Activated B cell treated with CpG ODN at 0.5 μM for 24 hours (primary cell): ENCODE results near the gene PHTF2. TPM values are rescaled to one million over a fixed set of nuclear protein-coding genes. Genes with fewer than 3 reads are reported as not detected.

ENCODE experiments used
- ATAC-seq: fragments of 200-7000 bp; cut with Tn5 transposase; one replicate; pipeline ENCODE4 v1.10.0; 2021; ENCODE audit warnings: low read depth, mild to moderate bottlenecking, moderate library complexity
- CTCF ChIA-PET: fragments of 350-600 bp; sonication (Branson Sonifier 250); formaldehyde crosslinking; loops from one replicate; lab custom pipeline; 2021; ENCODE audit warnings: antibody characterized with exemption; lab: Charles Lee
- POLR2A ChIA-PET: fragments of 350-600 bp; sonication (Branson Sonifier 250); formaldehyde crosslinking; loops from one replicate; lab custom pipeline; 2021; ENCODE audit warnings: antibody characterized with exemption; lab: Charles Lee
- DNase-seq: peaks from one replicate; pipeline ENCODE4 v3.0.0; 2022
- H3K27ac Mint-ChIP-seq: one replicate; pipeline ENCODE4 v1.8.0; 2020; ENCODE audit warnings: mixed read lengths
- H3K27me3 Mint-ChIP-seq: one replicate; pipeline ENCODE4 v1.8.0; 2021; ENCODE audit warnings: mixed read lengths
- H3K36me3 Mint-ChIP-seq: one replicate; pipeline ENCODE4 v1.8.0; 2021; ENCODE audit warnings: low read depth, mixed read lengths
- H3K4me1 Mint-ChIP-seq: one replicate; pipeline ENCODE4 v1.8.0; 2021; ENCODE audit warnings: mixed read lengths
- H3K4me3 Mint-ChIP-seq: one replicate; pipeline ENCODE4 v1.8.0; 2020; ENCODE audit warnings: mild to moderate bottlenecking, mixed read lengths
- H3K9me3 Mint-ChIP-seq: one replicate; pipeline ENCODE4 v1.8.0; 2020; ENCODE audit warnings: mixed read lengths
- CTCF ChIP-seq: fragments of 200-600 bp; IDR thresholded peaks from one replicate; pipeline ENCODE4 v1.8.0; 2022; ENCODE audit warnings: antibody characterized with exemption, mild to moderate bottlenecking
- intact Hi-C: fragments of 100-400 bp; cut with micrococcal nuclease; formaldehyde crosslinking; loops from one replicate; pipeline ENCODE4 v1.15.1; 2024
- total RNA-seq: library from RNA; stranded (reverse); gene quantifications from 2 replicates; pipeline ENCODE4 v1.2.3, GENCODE V29; 2022

The PHTF2 gene
- total RNA-seq, 1 donor from 2014 or later, result 38.9 TPM

DNA sequence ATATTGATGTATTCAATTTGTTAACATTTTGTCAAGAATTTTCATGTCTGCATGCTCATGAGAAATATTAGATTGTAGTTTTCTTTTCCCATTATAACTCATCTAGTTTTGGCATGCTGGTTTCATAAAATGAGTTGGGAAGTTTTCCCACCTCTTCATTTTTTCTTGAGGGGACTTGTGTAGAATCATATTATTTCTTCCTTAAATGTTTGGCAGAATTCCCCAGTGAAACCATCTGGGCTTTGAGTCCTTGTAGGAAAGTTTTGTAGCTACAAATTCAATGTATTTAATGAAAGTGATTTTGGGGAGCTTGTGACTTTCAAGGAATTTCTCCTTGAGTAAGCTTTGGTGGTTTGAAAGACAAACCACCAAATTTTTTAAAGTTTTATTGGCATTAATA, 173.2 kb downstream of the PHTF2 start:
- H3K27ac Mint-ChIP-seq, result no peak overlapping the region
- DNase-seq (no peak), ATAC-seq (no peak)
- CTCF ChIA-PET, result no interaction called here
- no peak overlapping the region for H3K4me3 Mint-ChIP-seq
- H3K27me3 Mint-ChIP-seq, result no peaks in the 10 kb centered on the region
- POLR2A ChIA-PET, result no interaction called here
- peaks cover 1% of the 10 kb centered on the region for H3K36me3 Mint-ChIP-seq
- no peaks in the 10 kb centered on the region for H3K9me3 Mint-ChIP-seq
- intact Hi-C loops, result no loop called here
- H3K4me1 Mint-ChIP-seq, result peaks cover 5% of the 10 kb centered on the region
- no peak for TF ChIP-seq CTCF

DNA sequence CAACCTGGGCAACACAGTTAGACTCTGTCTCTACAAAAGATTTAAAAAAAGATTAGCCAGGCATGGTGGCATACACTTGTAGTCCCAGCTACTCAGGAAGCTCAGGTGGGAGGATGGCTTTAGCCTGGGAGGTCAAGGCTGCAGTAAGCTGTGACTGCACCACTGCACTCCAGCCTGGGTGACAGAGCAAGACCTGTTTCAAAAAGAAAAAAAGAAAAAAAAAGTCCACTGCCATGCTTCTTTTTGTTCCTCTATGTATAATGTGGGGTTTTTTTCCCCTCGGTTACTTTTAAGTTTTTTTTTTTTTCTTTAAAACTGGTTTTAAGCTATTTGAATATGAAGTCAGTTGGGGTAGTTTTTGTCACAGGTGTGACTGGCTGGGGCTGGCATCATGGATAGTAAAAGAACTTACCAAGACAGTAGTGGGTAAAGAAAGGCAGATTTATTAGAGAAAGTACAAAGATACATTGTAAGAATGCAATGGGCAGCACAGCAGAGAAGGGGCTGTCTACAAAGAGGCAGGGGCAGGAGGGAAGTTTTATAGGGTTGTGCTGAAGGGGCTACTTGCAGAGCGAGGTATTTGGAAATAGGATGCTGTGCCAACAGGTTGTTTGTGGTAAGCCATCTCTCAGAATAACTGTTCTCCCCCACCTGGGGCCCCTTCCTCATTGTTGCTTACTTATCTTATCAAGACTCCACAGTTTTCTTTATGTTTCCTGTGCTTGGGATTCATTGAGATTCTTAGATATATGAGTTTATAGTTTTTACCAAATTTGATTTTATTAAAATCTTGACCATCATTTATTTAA, 177.3 kb downstream of the PHTF2 start:
- ATAC-seq (no peak), DNase-seq (no peak)
- H3K36me3 Mint-ChIP-seq, result no peaks in the 10 kb centered on the region
- no peak overlapping the region for H3K27ac Mint-ChIP-seq
- TF ChIP-seq CTCF, result no peak
- H3K27me3 Mint-ChIP-seq, result no peaks in the 10 kb centered on the region
- no peak overlapping the region for H3K4me3 Mint-ChIP-seq
- H3K4me1 Mint-ChIP-seq, result peaks cover 5% of the 10 kb centered on the region
- ChIA-PET POLR2A (no interaction called here), CTCF (no interaction called here)
- intact Hi-C loops, result no loop called here
- no peaks in the 10 kb centered on the region for H3K9me3 Mint-ChIP-seq

GRCh38 chr7:77979219-77979618, 180.6 kb downstream of the PHTF2 start:
- no peak overlapping the region for H3K27ac Mint-ChIP-seq
- no peaks in the 10 kb centered on the region for H3K36me3 Mint-ChIP-seq
- CTCF ChIA-PET, result no interaction called here
- ATAC-seq (no peak), DNase-seq (no peak)
- H3K27me3 Mint-ChIP-seq, result peaks cover 2% of the 10 kb centered on the region
- H3K4me3 Mint-ChIP-seq, result no peak overlapping the region
- intact Hi-C loops, result no loop called here
- no peaks in the 10 kb centered on the region for H3K9me3 Mint-ChIP-seq
- TF ChIP-seq CTCF, result no peak
- POLR2A ChIA-PET, result no interaction called here
- peaks cover 5% of the 10 kb centered on the region for H3K4me1 Mint-ChIP-seq

GRCh38 chr7:77980087-77980713, 181.6 kb downstream of the PHTF2 start:
- intact Hi-C loops, result no loop called here
- Mint-ChIP-seq H3K27ac (no peak overlapping the region), H3K9me3 (no peaks in the 10 kb centered on the region), H3K4me1 (peaks cover 5% of the 10 kb centered on the region), H3K4me3 (no peak overlapping the region), H3K36me3 (no peaks in the 10 kb centered on the region), H3K27me3 (peaks cover 2% of the 10 kb centered on the region)
- ATAC-seq (no peak), DNase-seq (no peak)
- no peak for TF ChIP-seq CTCF
- ChIA-PET POLR2A (no interaction called here), CTCF (no interaction called here)

GRCh38 chr7:77982926-77983550, 184.5 kb downstream of the PHTF2 start:
- H3K9me3 Mint-ChIP-seq, result no peaks in the 10 kb centered on the region
- intact Hi-C loops, result no loop called here

More at GRCh38 chr7:77982926-77983550, 184.5 kb downstream of the PHTF2 start:
- no peak overlapping the region for H3K4me3 Mint-ChIP-seq
- H3K27ac Mint-ChIP-seq, result no peak overlapping the region
- ATAC-seq (no peak), DNase-seq (no peak)
- no peaks in the 10 kb centered on the region for H3K36me3 Mint-ChIP-seq
- no peak for TF ChIP-seq CTCF
- H3K4me1 Mint-ChIP-seq, result no peaks in the 10 kb centered on the region
- POLR2A ChIA-PET, result no interaction called here
- peaks cover 6% of the 10 kb centered on the region for H3K27me3 Mint-ChIP-seq
- CTCF ChIA-PET, result no interaction called here
